HEK293T (cell line): Measurements from ENCODE around the gene WDR18.

Experiments
- ARNT ChIP-seq: fragments of 450-650 bp; IDR thresholded peaks from 2 replicates; pipeline ENCODE4 v1.6.1; 2017; ENCODE audit warnings: mild to moderate bottlenecking
- BHLHE40 ChIP-seq: fragments of 450-650 bp; IDR thresholded peaks from 2 replicates; pipeline ENCODE4 v1.6.1; 2016; ENCODE audit warnings: mild to moderate bottlenecking, moderate library complexity, borderline replicate concordance
- CTBP1 ChIP-seq: fragments of 450-650 bp; IDR thresholded peaks from 2 replicates; pipeline ENCODE4 v1.6.1; 2016; ENCODE audit warnings: borderline replicate concordance
- ELF4 ChIP-seq: fragments of 450-650 bp; IDR thresholded peaks from 2 replicates; pipeline ENCODE4 v1.6.1; 2017; ENCODE audit warnings: antibody characterized with exemption
- FOXA1 ChIP-seq: fragments of 450-650 bp; IDR thresholded peaks from 2 replicates; pipeline ENCODE4 v1.6.1; 2016; ENCODE audit warnings: mild to moderate bottlenecking
- FOXK2 ChIP-seq: fragments of 450-650 bp; IDR thresholded peaks from 2 replicates; pipeline ENCODE4 v1.6.1; 2016; ENCODE audit warnings: mild to moderate bottlenecking
- FOXM1 ChIP-seq: fragments of 450-650 bp; IDR thresholded peaks from 2 replicates; pipeline ENCODE4 v1.6.1; 2017; ENCODE audit warnings: mild to moderate bottlenecking, borderline replicate concordance
- HDGF ChIP-seq: fragments of 450-650 bp; IDR thresholded peaks from 2 replicates; pipeline ENCODE4 v1.6.1; 2017; ENCODE audit warnings: antibody characterized with exemption, borderline replicate concordance
- L3MBTL2 ChIP-seq: fragments of 450-650 bp; conservative IDR thresholded peaks from 2 replicates; pipeline ENCODE4 v1.6.1; 2016; ENCODE audit warnings: mild to moderate bottlenecking
- NFRKB ChIP-seq: fragments of 450-650 bp; IDR thresholded peaks from 2 replicates; pipeline ENCODE4 v1.6.1; 2016; ENCODE audit warnings: mild to moderate bottlenecking, moderate library complexity
- SP1 ChIP-seq: fragments of 450-650 bp; IDR thresholded peaks from 2 replicates; pipeline ENCODE4 v1.6.1; 2017
- SUZ12 ChIP-seq: fragments of 450-650 bp; IDR thresholded peaks from 2 replicates; pipeline ENCODE4 v1.6.1; 2016; ENCODE audit warnings: mild to moderate bottlenecking
- TARDBP ChIP-seq: fragments of 450-650 bp; IDR thresholded peaks from 2 replicates; pipeline ENCODE4 v1.6.1; 2016
- ZNF384 ChIP-seq: fragments of 450-650 bp; IDR thresholded peaks from 2 replicates; pipeline ENCODE4 v1.6.1; 2016

DNA sequence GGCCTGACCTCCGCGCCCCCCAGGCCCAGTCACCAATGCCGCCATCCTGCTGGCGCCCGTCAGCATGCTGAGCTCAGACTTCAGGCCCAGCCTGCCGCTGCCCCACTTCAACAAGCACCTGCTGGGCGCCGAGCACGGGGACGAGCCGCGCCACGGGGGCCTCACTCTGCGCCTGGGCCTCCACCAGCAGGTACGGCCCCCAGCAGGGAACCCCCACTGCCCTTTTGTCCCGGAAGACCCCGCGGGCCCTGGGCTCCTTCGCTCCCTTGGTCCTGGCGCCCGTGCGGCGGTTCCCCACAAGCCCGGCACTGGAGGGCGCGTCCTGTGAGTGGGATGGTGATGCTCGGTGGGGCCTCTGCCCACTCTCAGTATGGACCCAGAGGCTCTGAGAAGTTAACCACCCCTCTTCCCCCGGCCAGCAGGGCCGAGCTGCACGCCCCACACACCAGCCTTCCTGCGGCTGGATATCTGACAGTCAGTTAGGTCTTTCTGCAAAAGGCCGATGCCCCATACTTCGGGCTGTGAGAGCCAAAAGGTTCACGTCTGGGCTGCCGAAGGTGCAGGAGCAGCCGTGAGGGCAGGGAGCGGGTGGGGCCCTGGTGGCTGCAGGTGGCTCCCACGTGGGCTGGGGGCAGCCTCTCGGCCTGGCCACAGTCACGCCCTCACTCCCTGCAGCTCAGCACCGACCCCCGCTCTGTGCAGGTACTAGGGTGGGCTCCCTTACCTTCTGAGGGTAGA lies 8.0 kb downstream of the WDR18 start:
- TF ChIP-seq HDGF (no peak), CTBP1 (no peak), FOXM1 (no peak), ARNT (no peak), SP1 (no peak), BHLHE40 (no peak), ZNF384 (no peak), SUZ12 (no peak), FOXK2 (no peak), ELF4 (no peak), TARDBP (no peak), FOXA1 (no peak), L3MBTL2 (no peak), NFRKB (no peak)
